Heart right ventricle (tissue), 16 donors: ENCODE measurements around the gene MYOZ1. TPM values are rescaled to one million over a fixed set of nuclear protein-coding genes. Genes with fewer than 3 reads are reported as not detected.

Experiments used
- ATAC-seq, 8 donors: fragments of 200-7000 bp; cut with Tn5 transposase; one replicate each; pipeline ENCODE4 v1.9.1; 2020; ENCODE audit warnings: mild to moderate bottlenecking in 8 of 8, moderate library complexity in 8 of 8, moderate number of reproducible peaks in 1 of 8
- DNase-seq, 2 donors: peaks; one replicate each; pipeline ENCODE4 v3.0.0-alpha.2; 2020
- H3K27ac ChIP-seq, 10 donors: fragments of 200-600 bp; sonication (generic) in 2 of 10; one replicate each; pipeline versions ENCODE4 v1.5.0 to v1.8.0; 2020 to 2022; ENCODE audit warnings: mild to moderate bottlenecking in 3 of 10
- H3K27me3 ChIP-seq, 7 donors: fragments of 200-600 bp; one replicate each; pipeline ENCODE4 v1.8.0; 2021 to 2022; ENCODE audit warnings: mild to moderate bottlenecking in 2 of 7
- H3K36me3 ChIP-seq, 9 donors: fragments of 200-600 bp; sonication (generic) in 1 of 9; one replicate each; pipeline versions ENCODE4 v1.5.0 to v1.8.0; 2020 to 2022; ENCODE audit warnings: mild to moderate bottlenecking in 2 of 9
- H3K4me1 ChIP-seq, 9 donors: fragments of 200-600 bp; sonication (generic) in 1 of 9; one replicate each; pipeline versions ENCODE4 v1.5.0 to v1.8.0; 2020 to 2022; ENCODE audit warnings: mild to moderate bottlenecking in 4 of 9
- H3K4me3 ChIP-seq, 10 donors: fragments of 200-600 bp; sonication (generic) in 2 of 10; one replicate each; pipeline versions ENCODE4 v1.5.0 to v1.8.0; 2020 to 2022; ENCODE audit warnings: mild to moderate bottlenecking in 7 of 10, moderate library complexity in 2 of 10
- H3K9me3 ChIP-seq, 11 donors: fragments of 200-600 bp in 10 of 11; sonication (generic) in 2 of 11; one replicate each; pipeline versions ENCODE4 v1.5.0 to v1.8.0; 2013 to 2022; ENCODE audit warnings: mild to moderate bottlenecking in 2 of 11, control low read depth in 1 of 11, moderate library complexity in 1 of 11
- CTCF ChIP-seq, 9 donors: fragments of 200-600 bp; sonication (generic) in 2 of 9; IDR thresholded peaks; one replicate each; pipeline versions ENCODE4 v1.5.0 to v1.8.0; 2021 to 2022; ENCODE audit warnings: antibody characterized with exemption in 9 of 9, mild to moderate bottlenecking in 5 of 9, moderate library complexity in 1 of 9
- WGBS, 2 donors: extraction: QIAGEN DNeasy Blood & Tissue Kit; methylation state at CpG; one replicate each; pipeline ENCODE4 v1.1.7; 2013; ENCODE audit warnings: inconsistent platforms in 1 of 2; 5-methylcytosine and 5-hydroxymethylcytosine counted together
- intact Hi-C, 10 donors: fragments of 100-400 bp; cut with DNase I; formaldehyde crosslinking; loops; one replicate each; pipeline versions ENCODE4 v1.11.1 to v1.14.2; 2022
- polyA plus RNA-seq, 2 donors: library from polyadenylated mRNA; stranded (reverse); fragments of 200-250 nt; gene quantifications; one replicate each; pipeline ENCODE4 v1.2.3, GENCODE V29; 2013
- total RNA-seq, 10 donors: library from RNA; stranded (reverse); fragmentation: NEBNext Ultra II Directional in 3 of 10; extraction: Animal tissue kit (Norgen Biotek cat#: 25700) in 3 of 10; gene quantifications; one replicate each; pipeline versions ENCODE4 v1.2.1 to v1.2.4, GENCODE V29; 2021 to 2023
- donor health status: Arrhythmogenic right ventricular cardiomyopathy.
- donor health status: ischemic (EF 13 %, LVEDD 7.1; RV severe dilation, severe dysfunction).
- donor health status: healthy with polysubstance abuse.
- donor health status: DM: no; HTN: yes; CAD: no.
- donor health status: DM: no; HTN: no; CAD: no.
- donor health status: ischemic (EF 25% LVEDD 6.9; RV normal size, moderate dysfunction).
- donor health status: ischemic (EF 25% LVEDD 5.7; RV mildly dilated, moderate dysfunction).
- donor health status: healthy.
- donor health status: DM: yes; HTN: yes; CAD: no.
- donor health status: Ischemic cardiomyopathy.
- donor health status: ischemic (EF 35%, LVEDD 5.7; RV mildly dilated, moderate dysfunction).
- donor health status: nonischemic (EF 11% LVEDD 7.7; RV severe dilation, severe dysfunction).
- donor health status: DM: yes; HTN: yes; CAD: no.
- donor health status: PGD.
- donor health status: ischemic (EF 29% LVEDD 5.4; RV normal size, mild dysfunction).
- donor health status: nonischemic (EF 23%, LVEDD 6.1; RV moderate dilation, normal function).

MYOZ1 gene
- total and polyA plus RNA-seq, 12 donors = 0.41 to 3.4 (median 0.63) TPM

- H3K4me1 ChIP-seq = peaks cover 0 to 15% (median 9%) of the 10 kb centered on the region in 9 donors
- no peak overlapping the region for H3K4me3 ChIP-seq
- no peak for DNase-seq
- no peak overlapping the region for H3K27ac ChIP-seq
- ATAC-seq = no peak
- 83 to 95% methylated on average over 5 of the region's 5 CpGs for WGBS, 2 donors
- H3K36me3 ChIP-seq = no peaks in the 10 kb centered on the region
- no peaks in the 10 kb centered on the region for H3K9me3 ChIP-seq
- H3K27me3 ChIP-seq = no peaks in the 10 kb centered on the region
- intact Hi-C loops = loop anchor here in 5 of 10 donors (5.0 kb wide), 3 partner anchors 37 to 97 kb away; partner anchors contain the start of gene USP54 (in 2 of the 5)
- TF ChIP-seq CTCF (IDR thresholded peaks at IDR 0.05) = no peak
These were observed 12.1 kb downstream of the MYOZ1 start for GRCh38 chr10:73629165-73629564.

- intact Hi-C loops = loop anchor here in 5 of 10 donors (5.0 kb wide), 3 partner anchors 36 to 96 kb away; partner anchors contain the start of gene USP54 (in 2 of the 5)
- 79 to 87% methylated on average over 7 of the region's 7 CpGs for WGBS, 2 donors
- no peak for TF ChIP-seq CTCF (IDR thresholded peaks at IDR 0.05)
- Histone ChIP-seq H3K9me3 (no peaks in the 10 kb centered on the region), H3K4me1 (peaks cover 0 to 15% (median 9%) of the 10 kb centered on the region in 9 donors), H3K27ac (no peak overlapping the region), H3K36me3 (no peaks in the 10 kb centered on the region), H3K4me3 (no peak overlapping the region), H3K27me3 (no peaks in the 10 kb centered on the region)
- DNase-seq = no peak
- no peak for ATAC-seq
These were observed 12.9 kb downstream of the MYOZ1 start for GRCh38 chr10:73628405-73628804.

GRCh38 chr10:73627300-73627699 lies 14.0 kb downstream of the MYOZ1 start:
- no peaks in the 10 kb centered on the region for H3K27me3 ChIP-seq
- TF ChIP-seq CTCF (IDR thresholded peaks at IDR 0.05) = no peak
- H3K36me3 ChIP-seq = no peaks in the 10 kb centered on the region
- peaks cover 0 to 15% (median 9%) of the 10 kb centered on the region in 9 donors for H3K4me1 ChIP-seq
- no peak overlapping the region for H3K27ac ChIP-seq
- H3K9me3 ChIP-seq = no peaks in the 10 kb centered on the region
- ATAC-seq (no peak), DNase-seq (no peak)
- H3K4me3 ChIP-seq = no peak overlapping the region
- intact Hi-C loops = loop anchor here in 6 of 10 donors (2.0 to 5.0 kb wide), 4 partner anchors 35 to 95 kb away; partner anchors contain the start of gene USP54 (in 2 of the 6)
- WGBS, 2 donors = 94% methylated on average over 6 of the region's 6 CpGs

GRCh38 chr10:73625884-73626752 lies 15.2 kb downstream of the MYOZ1 start:
- peaks cover 0 to 15% (median 9%) of the 10 kb centered on the region in 9 donors for H3K4me1 ChIP-seq
- DNase-seq (peak; percentile 88 to 94), ATAC-seq (peak; percentile 97 to 99 (median 99))
- intact Hi-C loops = loop anchor here in 6 of 10 donors (2.0 to 5.0 kb wide), 4 partner anchors 34 to 94 kb away; partner anchors contain the start of gene USP54 (in 2 of the 6)
- H3K36me3 ChIP-seq = no peaks in the 10 kb centered on the region
- peak overlapping the region; percentile 64 to 93 (median 88) for H3K4me3 ChIP-seq
- 2% methylated on average over 42 of the region's 42 CpGs for WGBS, 2 donors
- H3K9me3 ChIP-seq = no peaks in the 10 kb centered on the region
- H3K27ac ChIP-seq = peak overlapping the region; percentile 5 to 90 (median 82)
- no peaks in the 10 kb centered on the region for H3K27me3 ChIP-seq
- TF ChIP-seq CTCF (IDR thresholded peaks at IDR 0.05) = no peak
